Activated naive CD8-positive, alpha-beta T cell treated with anti-CD3 and anti-CD28 coated beads, Interleukin-2, amount 50 U/mL, for 16 hours (primary cell): Measurements from ENCODE around the gene DDX10.

ENCODE experiments used
- DNase-seq: peaks from one replicate; pipeline ENCODE4 v3.0.0-alpha.2; 2020; ENCODE audit warnings: low read depth, low spot score

DDX10 gene

DNA sequence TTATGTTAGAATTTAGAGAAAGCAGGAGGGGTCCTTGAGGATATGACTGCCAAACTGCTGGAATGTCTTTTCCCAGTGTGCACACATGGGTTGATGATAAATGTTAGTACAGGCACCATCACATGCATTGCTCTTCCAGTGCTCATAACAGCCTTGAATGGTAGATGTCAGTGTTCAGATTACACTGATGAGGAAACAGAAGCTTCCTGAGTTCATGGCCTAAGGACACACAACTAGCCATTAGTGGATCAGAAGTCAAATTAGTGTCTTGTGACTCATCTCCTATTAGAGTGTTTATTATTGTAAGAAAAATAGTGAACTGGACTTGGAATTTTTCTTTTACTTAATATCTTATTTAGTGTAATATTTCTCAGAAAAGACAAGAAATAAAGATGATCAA is 241.5 kb downstream of the DDX10 start:
- DNase-seq: no peak

DNA sequence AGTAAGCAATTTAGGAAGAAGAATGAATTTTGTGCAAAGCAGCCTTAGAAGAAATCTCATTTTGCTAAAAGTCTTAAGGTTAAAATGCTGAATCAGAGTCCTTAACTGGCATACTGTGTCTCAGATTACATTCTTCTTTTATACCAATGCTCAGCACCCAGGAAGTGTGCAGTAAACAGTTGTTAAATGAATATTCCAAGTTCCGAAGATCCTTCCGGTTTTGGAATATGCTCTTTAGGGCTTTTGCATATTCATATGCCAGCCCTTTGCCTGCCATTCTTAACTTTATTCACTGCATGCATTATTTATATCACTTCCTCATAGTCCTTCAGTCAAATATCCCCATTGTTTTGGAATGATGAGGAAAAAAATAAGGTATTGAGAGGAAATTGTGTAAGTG is 242.0 kb downstream of the DDX10 start:
- no peak for DNase-seq

DNA sequence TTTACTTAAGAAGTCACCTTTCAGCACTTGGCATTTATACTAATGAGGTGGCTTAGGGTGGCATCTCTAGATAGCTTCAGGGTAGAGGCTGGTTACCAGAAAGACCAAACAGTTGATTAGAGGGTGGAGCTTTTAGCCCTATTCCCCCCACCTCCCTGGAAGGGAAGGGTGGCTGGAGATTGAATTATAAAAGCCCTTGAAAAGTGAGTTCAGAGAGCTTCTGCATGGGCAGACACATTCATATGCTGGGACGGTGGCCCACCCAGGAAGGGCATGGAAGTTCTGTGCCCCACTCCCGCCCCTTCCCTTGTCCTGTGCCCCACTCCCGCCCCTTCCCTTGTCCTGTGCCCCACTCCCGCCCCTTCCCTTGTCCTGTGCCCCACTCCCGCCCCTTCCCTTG is 244.2 kb downstream of the DDX10 start:
- no peak for DNase-seq

DNA sequence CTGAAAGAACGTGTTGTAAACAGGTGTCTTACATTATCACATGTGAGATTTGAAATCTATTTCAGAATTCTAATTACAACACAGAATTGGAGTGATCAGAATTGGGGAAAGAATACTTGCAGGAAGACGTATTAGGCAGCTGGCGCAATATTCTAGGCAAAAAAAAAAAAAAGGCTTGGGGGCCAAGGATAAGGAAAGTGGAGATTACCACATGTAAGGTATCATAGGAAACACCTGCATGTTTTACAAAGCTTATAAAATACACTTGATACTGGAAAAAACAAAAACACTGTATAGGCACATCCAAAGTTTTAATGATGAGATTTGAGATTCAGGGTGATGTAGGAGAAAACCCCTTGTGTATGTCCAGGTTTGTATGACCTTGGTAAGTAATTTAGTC is 245.1 kb downstream of the DDX10 start:
- DNase-seq: no peak

DNA sequence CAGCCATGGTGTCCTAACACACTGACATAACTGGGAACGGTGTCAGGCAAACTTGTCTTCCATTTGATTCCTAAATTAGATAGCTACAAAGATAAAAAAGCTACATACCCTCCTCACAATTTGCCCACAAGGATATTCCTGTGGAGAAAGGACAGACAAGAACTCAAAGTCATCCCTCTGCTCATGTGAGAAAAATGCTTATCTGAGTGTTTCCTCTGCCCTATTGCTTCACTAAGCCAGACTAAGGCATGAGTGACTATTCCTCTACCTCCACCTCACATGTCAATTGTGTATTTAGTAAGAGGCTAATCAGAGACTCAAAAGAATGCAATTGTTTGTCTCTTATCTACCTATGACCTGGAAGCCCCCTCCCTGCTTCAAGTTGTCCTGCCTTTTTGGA is 247.7 kb downstream of the DDX10 start:
- no peak for DNase-seq

DNA sequence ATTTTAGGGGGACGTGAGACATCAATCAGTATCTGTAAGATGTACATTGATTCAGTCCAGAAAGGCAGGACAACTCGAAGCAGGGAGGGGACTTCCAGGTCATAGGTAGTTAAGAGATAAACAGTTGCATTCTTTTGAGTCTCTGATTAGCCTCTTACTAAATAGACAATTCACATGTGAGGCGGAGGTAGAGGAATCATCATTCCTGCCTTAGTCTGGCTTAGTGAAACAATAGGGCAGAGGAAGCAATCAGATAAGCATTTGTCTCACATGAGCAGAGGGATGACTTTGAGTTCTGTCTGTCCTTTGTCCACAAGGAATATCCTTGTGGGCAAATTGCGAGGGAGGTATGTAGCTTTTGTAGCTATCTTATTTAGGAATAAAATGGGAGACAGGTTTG is 248.3 kb downstream of the DDX10 start:
- no peak for DNase-seq

DNA sequence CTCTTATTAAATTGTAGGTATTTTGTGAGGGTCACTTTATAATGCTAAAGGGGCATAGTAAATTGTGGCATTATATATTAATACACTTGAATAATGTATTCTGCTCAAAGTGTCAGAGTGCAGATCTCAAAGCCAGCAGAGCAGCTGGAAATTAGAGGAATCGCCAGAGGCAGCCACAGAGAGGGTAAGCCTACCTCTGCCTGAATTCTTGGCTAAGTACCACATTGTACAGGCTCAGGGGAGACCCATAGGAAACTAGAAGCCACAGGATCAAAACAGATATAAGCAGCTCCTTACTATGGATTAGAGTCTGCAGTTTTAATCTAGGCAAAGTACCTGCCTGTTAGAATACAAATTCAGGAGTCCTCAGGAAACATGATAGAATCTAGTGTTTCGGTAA is 249.3 kb downstream of the DDX10 start:
- DNase-seq: no peak

DNA sequence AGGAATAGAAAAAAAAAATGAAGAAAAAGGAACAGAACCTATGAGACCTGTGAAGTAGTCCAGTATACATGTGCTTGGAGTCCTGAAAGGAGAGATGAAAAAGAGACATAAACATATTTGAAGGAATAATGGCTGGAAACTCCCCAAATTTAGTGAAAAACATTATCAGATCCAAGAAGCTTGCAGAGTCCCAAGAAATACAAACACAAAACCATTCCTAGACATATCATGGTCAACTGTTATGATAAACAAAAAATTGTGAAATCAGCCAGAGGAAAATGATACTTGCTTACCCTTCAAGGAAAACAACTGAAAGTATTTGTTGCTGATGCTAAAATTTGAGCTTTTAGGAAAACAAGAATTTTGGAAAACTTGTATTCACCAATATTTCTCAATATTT is 250.1 kb downstream of the DDX10 start:
- DNase-seq: no peak

DNA sequence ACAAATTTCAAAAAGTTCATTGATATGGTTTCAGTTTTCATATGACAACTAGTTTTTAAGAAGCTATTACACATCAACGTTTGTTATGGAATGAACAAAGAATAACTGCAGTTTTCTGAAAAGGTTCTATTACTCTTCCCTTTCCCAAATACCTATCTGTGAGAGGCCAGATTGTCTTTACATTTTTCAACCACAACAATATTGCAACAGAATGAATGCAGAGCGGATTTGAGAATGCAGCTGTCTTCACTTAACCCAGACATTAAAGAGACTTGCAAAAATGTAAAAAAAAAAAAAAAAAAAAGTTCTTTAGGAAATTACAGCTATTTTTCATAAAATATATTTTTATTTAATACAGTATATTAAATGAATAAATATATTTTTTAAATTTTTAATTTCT is 250.8 kb downstream of the DDX10 start:
- no peak for DNase-seq

DNA sequence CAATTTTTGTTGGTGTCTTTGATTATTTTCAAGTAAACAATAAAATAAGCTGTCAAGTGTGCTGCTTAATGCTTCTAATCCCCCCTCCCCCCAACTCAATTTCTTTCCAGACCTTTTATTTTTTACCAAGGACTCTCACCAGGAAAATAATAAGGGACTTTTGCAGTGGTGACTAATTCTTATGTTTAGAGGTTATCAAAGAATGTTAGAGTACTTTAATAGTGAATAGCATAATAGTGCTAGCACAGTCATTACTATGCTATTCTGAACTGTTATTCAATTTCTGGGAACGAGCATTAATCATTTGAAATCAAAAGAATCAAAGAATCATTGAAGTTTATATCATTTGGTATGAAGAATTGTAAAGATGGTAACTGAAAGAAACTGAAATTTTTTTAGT is 251.4 kb downstream of the DDX10 start:
- no peak for DNase-seq

DNA sequence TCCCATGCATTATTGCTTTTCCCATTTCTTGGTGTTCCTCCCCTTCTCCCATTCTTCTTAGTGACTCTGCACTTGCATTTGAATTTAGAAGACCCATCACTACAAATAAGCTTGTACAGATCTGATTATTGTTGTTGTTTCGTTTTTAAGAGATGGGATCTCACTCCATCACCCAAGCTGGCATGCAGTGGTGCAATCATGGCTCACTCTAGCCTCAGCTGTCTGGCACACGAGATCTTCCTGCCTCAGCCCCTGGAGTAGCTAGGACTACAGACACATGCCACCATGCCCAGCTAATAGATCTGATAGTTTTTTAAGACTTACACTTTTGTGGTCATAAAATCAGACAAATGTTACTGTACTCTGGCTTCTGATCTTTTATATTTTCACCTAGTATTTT is 252.1 kb downstream of the DDX10 start:
- DNase-seq: no peak

DNA sequence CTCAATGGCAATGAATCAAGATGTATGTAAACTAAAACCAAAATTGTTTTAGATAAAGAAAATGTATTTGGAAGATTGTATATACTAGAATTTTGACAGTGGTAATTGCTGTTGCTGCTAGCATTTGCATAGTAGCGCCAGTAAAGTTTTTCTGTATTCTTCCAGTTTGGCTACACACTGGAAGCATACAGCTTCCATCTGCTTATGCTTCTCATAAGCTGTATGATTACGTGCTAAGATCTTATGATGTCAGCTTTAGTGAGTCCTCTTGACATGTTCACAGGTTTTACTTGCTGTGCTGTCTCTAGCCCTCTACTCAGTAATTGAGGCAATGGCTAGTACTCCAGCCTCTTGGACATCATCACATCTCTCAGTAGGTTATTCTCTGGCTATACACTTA is 256.3 kb downstream of the DDX10 start:
- DNase-seq: no peak

DNA sequence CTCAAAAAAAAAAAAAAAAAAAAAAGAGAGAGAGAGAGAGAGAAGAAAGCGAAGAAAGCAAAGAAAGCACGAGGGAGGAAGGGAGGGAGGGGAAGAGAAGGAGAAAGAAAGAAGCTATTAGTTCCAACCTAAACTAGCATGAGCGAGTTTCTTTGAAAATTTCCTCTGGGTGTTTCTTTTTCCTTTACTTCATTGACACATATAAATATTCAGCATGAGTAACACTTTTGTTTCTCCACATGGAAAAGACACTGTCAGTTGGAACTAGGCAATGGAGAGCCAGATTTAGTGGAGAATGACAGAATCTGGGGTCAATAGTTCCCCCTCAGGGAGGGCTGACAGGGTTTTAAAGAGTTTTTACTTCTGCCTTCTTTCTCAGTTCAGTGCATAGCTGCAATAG is 257.4 kb downstream of the DDX10 start:
- no peak for DNase-seq

DNA sequence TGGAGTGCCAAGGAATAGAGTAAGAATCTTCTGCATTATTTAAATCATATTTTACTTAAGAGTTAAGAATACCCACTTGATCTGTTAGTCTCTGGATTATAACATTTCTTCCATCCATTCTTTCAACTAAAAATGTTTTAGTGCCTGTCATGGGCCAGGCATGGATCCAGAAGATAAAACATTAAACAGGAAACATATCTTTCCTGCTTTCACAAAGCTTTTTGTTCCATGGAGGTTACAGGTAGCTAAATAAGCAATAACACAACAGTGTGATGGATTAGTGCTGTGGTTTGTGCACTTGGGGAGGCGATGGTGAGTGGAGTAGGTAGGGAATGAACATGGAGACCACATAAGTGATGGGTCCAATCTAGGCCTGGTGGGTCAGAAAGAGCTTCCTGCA is 258.5 kb downstream of the DDX10 start:
- no peak for DNase-seq

DNA sequence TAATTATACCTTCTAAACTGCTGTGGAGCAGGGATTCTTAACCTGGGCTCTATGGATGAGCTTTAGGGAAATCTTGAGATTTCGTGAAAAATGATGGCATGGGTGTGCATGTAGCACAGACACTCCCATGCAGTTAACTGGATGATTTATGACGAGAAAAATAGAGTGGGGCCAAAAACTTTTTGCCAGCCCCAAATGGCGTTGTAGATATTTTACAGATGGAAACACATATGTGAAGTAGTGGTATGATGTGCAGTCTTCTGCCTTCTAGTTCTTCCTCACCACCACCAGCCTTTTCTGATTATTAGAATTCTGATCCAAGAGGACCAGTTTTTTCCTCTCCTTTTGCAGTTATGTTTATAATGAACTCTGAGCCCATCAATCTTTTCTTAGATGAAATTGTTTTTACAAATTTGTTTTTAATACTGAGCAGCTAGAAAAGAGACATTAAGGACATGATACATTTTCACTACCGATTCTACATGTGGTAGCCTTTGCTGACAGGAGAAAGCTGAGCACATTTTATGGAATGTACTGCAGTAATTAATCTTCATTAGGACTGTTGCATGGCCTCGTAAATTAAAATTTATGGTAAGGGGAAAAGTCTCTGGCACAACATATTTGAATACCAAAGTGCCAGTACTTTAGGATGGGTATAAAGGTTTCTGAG is 261.4 kb downstream of the DDX10 start:
- no peak for DNase-seq

DNA sequence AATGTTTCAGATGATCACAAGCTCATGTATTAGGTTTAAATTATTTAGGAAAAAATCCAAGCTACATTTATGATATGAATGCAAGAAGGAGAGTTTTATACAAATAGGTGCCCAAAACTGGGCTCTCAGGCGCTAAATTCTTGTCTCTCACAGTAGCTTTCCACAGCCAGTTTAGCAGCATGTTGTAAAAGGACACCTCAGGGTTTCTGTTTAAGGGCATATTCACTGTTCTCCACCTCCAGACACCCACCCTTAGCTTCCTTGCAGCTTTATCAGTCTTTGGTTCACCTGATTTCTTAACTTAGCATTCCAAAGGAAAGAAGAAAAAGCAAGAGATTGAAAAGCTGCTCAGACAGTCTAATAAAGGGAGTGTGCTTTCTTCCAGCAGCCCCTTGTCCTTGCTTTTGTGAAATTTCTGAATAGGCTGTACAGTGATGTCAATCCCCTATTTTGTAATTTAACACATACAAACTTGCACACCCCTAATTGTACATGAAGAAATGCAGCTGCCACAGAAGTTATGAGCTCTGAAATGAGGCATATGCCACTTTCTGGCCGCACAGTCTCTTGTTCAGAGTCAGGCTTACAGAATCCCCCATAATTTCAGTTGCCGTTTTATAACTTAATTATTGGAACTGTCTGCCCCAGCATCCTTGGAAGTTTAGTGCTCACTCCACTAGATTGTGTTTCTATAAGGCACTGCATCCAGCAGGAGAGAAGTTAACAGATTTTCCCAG is 262.1 kb downstream of the DDX10 start:
- DNase-seq: no peak

DNA sequence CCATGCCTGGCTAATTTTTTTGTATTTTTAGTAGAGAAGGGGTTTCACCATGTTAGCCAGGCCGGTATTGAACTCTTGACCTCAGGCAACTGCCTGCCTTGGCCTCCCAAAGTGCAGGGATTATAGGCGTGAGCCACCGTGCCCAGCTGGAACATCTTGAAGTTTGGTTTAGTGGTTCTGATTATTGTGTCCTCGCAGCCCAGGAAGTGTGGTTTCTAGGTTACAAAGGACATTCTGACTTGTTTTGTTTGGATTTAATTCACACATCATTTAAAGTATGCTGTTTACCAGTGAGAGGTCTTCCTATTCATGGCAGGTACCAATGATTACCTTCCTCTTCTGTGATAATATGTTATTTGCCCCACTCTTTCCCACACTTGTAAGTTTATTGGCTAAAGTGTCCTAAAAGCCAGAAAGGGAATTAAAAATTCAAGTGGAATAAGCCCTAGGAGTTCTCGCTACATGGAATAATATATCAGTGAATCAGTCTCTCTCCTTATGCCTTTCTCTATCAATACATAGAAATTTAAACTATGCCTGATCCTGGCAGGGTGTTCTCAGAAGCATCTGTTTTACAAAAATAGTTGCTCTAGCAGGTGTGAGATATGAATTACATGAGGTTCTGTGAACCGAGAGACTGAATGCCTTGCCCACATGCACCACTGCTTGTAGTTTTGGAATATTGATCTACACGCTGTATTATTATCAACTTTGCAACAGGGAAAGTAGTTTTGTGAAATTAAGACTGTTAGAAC is 263.1 kb downstream of the DDX10 start:
- no peak for DNase-seq

DNA sequence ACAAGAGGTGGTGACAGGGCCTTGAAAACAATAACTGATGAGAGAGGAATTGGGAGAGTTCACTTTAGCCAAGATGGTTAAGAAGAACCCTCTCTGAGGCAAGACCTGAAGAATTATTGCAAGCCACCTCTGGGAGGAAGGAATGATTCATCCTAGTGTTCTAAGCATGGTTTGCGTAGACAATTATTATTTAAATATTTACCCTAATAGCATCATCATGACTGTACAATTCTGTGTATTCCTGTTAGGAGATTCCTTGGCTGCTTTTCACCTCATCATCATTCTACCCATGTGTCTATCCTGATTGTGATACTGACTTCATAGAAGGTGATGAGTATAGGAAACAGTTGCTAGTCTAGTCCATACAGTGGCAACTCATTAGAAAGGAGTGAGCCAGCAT is 264.4 kb downstream of the DDX10 start:
- DNase-seq: no peak

DNA sequence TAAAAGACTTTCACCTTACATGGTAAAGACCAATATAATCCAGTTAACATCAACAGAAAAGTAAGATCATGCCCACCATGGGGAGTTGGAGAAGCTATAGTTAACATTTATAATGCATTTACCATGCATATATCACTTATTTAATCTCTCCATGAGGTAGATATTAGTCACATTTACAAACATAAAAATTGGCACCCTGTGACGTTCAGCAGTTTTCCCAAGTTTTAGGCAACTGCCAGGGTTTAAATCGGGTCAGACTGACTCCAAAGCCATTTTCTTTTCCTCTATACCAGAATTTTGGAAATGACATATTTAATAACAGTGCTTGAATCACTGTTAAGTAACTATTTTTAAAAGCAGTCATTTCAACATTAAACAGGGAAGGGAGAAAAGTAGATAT is 266.3 kb downstream of the DDX10 start:
- DNase-seq: no peak

DNA sequence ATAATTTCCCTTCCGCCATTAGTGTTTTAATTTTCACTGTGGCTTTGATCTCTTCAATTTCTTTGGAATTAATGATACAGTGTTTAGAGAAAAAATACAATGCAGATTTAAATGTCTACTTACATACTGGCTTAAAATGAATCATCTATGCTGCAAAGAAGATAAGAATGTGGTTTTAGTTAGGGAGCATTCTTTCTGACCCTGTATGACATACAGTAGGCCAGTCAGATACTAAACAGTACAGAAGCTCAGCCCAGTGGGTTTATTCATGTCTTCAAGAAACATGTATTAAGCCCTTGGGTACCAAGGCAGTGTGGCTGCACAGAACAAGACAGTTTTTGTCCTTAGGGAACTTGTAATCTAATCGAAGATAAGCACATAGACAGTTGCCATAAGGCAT is 268.8 kb downstream of the DDX10 start:
- no peak for DNase-seq

DNA sequence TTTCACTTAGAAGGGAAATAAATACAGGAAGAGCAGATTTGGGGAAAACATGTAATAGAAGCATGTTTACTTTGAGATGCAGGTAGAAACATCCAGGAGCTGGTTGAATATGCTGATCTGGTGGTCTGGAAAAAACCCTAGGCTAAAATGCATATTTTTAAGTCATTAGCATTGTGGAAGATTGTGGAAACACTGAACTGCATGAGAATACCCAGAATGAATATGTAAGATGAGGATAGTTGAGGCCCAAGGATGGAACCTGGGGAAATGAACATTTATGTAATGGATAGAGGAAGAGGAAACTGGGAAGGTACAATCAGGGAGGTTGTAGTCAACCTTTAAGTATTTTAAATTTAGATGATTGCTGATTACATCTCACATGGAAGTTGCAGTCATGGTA is 269.4 kb downstream of the DDX10 start:
- DNase-seq: no peak

DNA sequence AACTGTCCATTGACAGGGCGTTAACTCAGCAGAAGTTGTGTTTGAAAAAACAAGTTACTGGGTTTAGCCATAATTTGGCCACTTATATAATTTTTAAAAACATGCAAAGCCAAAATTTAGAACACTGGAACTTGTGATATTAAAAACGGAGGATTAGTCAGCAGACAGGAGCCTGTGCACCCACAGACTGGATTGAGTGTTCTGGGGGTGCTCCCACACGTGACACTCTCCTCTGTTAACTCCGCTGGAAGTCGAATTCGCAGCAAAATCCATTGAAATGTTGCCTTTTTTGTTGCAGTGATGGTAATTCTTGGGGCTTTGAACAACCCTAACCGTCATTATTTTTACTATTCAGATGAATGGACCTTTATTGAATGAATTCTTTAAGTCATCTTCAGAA is 269.8 kb downstream of the DDX10 start:
- no peak for DNase-seq

DNA sequence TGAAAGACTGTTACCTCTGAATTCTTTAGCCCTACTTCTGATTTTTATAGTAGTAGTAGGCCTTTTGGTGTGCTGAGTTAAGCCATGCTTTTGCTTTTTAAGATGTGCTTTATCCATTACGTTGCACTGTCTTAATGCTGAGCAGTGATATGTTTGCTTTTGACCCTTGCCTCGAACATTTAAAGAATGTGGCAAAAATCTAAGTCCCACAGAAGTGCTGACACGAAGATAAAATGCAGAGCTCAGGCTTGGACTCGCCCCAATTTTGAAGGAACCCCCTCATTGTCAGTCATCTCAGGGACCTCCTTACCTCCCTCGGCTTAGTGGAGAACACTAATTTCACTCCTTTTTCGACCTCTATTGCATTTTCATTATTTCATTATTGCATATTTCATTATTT is 272.9 kb downstream of the DDX10 start:
- no peak for DNase-seq
